ENCODE results near the gene OPCML.

OPCML gene

DNA sequence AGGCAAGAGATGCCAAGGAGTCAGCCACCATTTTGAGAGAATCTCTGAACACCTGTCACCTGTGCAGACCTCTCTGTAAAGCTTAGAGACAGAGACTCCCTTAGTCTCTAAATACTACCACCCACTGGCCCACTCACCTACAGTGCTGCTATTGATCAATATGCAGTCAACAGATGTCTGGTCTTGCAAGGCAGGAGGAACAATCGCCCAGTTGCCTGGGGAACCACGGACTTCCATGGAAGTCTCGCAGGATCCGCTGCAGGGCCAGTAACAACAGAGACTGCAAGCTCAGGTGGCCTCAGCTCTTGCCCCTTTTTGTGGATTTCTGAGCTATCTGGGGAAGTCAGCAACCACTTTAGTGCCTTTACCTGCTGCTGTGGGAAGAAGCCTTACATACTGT is 195.1 kb downstream of the OPCML start:
- TF ChIP-seq, protein P1, sequence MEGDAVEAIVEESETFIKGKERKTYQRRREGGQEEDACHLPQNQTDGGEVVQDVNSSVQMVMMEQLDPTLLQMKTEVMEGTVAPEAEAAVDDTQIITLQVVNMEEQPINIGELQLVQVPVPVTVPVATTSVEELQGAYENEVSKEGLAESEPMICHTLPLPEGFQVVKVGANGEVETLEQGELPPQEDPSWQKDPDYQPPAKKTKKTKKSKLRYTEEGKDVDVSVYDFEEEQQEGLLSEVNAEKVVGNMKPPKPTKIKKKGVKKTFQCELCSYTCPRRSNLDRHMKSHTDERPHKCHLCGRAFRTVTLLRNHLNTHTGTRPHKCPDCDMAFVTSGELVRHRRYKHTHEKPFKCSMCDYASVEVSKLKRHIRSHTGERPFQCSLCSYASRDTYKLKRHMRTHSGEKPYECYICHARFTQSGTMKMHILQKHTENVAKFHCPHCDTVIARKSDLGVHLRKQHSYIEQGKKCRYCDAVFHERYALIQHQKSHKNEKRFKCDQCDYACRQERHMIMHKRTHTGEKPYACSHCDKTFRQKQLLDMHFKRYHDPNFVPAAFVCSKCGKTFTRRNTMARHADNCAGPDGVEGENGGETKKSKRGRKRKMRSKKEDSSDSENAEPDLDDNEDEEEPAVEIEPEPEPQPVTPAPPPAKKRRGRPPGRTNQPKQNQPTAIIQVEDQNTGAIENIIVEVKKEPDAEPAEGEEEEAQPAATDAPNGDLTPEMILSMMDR (IDR thresholded peaks at IDR 0.05; ENCODE audit: control extremely low read depth, extremely low read depth, low read depth, missing control alignments) = no peak
- ChIA-PET CTCF (no interaction called here), POLR2A (no interaction called here)
- no peak for DNase-seq (ENCODE audit: extremely low spot score)

DNA sequence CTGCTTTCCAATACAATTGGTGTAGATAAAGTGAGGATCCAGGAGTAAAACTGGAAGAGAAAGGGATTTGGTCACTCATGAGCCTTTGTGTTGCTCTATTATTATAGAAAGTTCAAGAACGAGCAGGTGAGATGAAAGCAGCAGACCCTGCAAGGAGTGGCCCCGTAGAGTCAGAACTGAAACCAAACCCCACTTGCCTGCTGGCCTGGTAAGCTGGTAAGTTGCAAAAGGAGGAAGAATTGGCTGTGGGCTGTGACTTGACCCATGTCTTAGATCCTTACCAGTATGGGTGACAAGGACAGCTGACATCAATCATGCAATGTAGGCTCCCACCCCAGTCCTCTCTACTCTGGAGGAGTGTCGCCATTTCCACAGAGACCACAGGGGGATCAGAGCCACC is 201.3 kb downstream of the OPCML start:
- TF ChIP-seq, protein P1 (IDR thresholded peaks at IDR 0.05; ENCODE audit: control extremely low read depth, extremely low read depth, low read depth, missing control alignments) = no peak
- DNase-seq (ENCODE audit: extremely low spot score) = no peak
- ChIA-PET POLR2A (no interaction called here), CTCF (no interaction called here)

DNA sequence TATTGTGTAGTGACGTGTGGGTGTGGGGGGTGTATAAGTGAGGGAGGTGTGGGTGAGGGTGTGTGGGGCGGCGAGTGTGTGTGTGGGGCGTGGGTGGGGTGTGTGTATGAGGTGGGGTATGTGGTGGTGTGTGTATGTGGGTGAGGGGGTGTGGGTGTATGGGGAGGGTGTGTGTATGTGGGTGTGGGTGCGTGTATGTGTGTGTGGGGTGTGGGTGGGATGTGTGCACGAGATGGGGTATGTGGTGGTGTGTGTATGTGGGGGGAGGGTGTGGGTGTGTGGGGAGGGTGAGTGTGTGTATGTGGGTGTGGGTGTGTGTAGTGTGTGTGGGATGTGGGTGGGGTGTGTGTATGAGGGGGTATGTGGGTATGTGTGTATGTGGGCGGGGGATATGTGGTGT is 205.5 kb downstream of the OPCML start:
- POLR2A ChIA-PET = no interaction called here
- CTCF ChIA-PET = no interaction called here
- TF ChIP-seq, protein P1 (IDR thresholded peaks at IDR 0.05; ENCODE audit: control extremely low read depth, extremely low read depth, low read depth, missing control alignments) = no peak
- no peak for DNase-seq (ENCODE audit: extremely low spot score)

DNA sequence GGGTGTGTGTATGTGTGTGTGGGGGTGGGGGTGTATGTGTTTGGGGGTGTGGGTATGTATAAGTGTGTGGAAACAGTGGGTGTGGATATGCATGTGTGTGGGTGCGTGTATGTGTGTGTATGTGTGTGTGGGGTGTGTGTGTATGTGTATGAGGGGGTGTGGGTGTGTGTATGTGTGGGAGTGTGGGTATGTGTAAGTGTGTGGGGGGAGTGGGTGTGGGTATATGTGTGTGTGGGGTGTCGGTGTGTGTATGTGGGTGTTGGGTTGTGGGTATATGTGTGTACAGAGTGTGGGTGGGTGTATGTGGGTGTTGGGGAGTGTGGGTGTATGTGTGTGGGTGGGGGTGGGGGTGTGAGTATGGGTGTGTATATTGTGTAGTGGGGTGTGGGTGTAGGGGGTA is 206.0 kb downstream of the OPCML start:
- TF ChIP-seq, protein P1 (IDR thresholded peaks at IDR 0.05; ENCODE audit: control extremely low read depth, extremely low read depth, low read depth, missing control alignments) = no peak
- ChIA-PET POLR2A (no interaction called here), CTCF (no interaction called here)
- DNase-seq (ENCODE audit: extremely low spot score) = no peak

DNA sequence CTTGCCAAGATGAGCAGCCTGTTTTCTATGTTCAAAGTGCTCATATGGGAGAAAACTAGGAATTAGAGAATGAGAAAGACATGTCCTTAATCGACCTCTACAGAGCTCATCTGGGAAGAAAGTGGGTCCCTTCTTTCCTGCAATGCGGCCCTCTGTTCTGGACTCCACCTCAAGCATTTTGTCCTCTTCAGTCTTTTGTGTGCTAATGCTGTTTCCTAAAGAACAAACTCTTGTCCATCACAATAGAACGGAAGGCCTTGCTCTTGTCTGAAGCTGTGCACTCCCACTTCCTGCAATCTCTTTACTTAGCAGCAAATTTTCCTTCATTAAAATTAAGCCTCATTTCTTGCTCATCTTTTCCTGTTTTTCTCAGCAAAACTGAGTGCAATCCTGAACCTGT is 206.6 kb downstream of the OPCML start:
- TF ChIP-seq, protein P1 (IDR thresholded peaks at IDR 0.05; ENCODE audit: control extremely low read depth, extremely low read depth, low read depth, missing control alignments) = no peak
- POLR2A ChIA-PET = no interaction called here
- DNase-seq (ENCODE audit: extremely low spot score) = no peak
- CTCF ChIA-PET = no interaction called here

DNA sequence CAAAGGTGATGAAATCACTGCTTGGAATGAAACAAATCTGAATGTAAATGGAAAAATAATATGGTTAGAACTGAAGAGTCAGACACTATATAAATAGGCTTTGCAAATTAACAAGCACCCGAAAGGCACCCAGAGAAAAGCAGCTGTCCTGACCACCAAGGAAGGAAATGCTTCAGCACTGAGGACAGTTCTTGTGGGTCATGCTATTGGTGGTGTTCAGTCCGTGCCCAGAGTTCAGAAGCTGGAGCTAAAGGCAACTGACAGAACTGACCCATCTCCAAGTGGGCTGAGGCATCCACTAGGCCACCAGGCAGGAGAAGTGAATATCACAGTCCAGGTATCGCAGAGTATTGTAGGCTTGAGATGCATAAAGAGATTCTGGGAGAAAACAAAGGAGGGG is 208.9 kb downstream of the OPCML start:
- ChIA-PET CTCF (no interaction called here), POLR2A (no interaction called here)
- TF ChIP-seq, protein P1 (IDR thresholded peaks at IDR 0.05; ENCODE audit: control extremely low read depth, extremely low read depth, low read depth, missing control alignments) = no peak
- DNase-seq (ENCODE audit: extremely low spot score) = no peak

DNA sequence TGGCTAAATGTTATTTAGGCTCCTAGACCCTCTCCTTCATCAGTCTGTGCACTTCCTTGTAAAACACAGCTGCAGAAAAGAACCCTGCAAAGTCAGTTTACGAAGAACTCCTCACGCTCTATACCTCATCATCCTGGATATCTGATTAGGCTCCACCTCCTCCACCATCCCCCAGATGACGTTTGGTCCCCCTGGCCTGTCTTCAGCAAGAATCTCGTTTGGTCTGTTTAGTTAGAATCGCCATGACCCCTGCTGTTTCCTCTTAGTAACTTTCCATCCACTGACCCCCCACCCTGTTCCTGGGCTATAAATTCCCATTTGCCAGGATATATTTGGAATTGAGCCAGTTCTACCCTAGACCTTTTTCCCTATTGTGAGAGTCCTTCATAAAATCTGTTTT is 214.1 kb downstream of the OPCML start:
- no peak for DNase-seq (ENCODE audit: extremely low spot score)
- CTCF ChIA-PET = no interaction called here
- TF ChIP-seq, protein P1 (IDR thresholded peaks at IDR 0.05; ENCODE audit: control extremely low read depth, extremely low read depth, low read depth, missing control alignments) = no peak
- POLR2A ChIA-PET = no interaction called here
